K562 (cell line): ENCODE results near the gene PARD3. TPM values are rescaled to one million over a fixed set of nuclear protein-coding genes. Genes with fewer than 3 reads are reported as not detected.

Experiments used
- ATAC-seq: fragments of 200-7000 bp; cut with Tn5 transposase; 3 replicates; pipeline ENCODE4 v1.9.1; 2020; ENCODE audit warnings: moderate library complexity
- BruUV-seq: library from RNA; stranded (reverse); fragments of 400-500 nt; replicated peaks from 2 replicates; lab custom pipeline; 2021; lab: Mats Ljungman, UMichigan
- CTCF ChIA-PET: fragments of 300-600 bp; formaldehyde crosslinking; extraction: SDS; loops from one replicate; lab custom pipeline; 2021; ENCODE audit warnings: low intra/inter-chr PET ratio; lab: Yijun Ruan, JAX
- POLR2A ChIA-PET: fragments of 300-600, 350-650 bp; sonication (Branson Sonifier 250); formaldehyde crosslinking; extraction: SDS; loops from one replicate; lab custom pipeline; 2021; ENCODE audit warnings: antibody characterized with exemption, inconsistent platforms; lab: Yijun Ruan, JAX
- DNase-seq, 4 experiments: peaks; one replicate each; pipeline versions ENCODE4 v3.0.0 to v3.0.0-alpha.2; 2011 to 2018; ENCODE audit warnings: low spot score in 3 of 4, mixed read lengths in 3 of 4; ENCODE audit errors: extremely low read depth in 1 of 4
- FAIRE-seq: peaks from 2 replicates; lab custom pipeline; 2011; peaks lifted over from hg19 to GRCh38; lab: Jason Lieb, UNC
- H2AFZ ChIP-seq: 2 replicates; pipeline ENCODE4 v1.6.0; 2011; ENCODE audit warnings: low read depth, low read length, control low read depth, inconsistent platforms
- H3K27ac ChIP-seq: fragments of 200-600 bp; 3 replicates; pipeline ENCODE4 v1.8.0; 2011; ENCODE audit warnings: low read depth, mild to moderate bottlenecking, control low read depth, inconsistent platforms, low read length, moderate library complexity, mixed read lengths; ENCODE audit errors: extremely low read depth
- H3K27me3 ChIP-seq, 2 experiments: fragments of 300-600 bp in 1 of 2; 2 replicates in 1 of 2; 3 replicates in 1 of 2; pipeline versions ENCODE4 v1.6.0 to v1.8.0; 2011; ENCODE audit warnings: inconsistent platforms in 2 of 2, low read length in 2 of 2, mild to moderate bottlenecking in 1 of 2, mixed read lengths in 1 of 2, moderate library complexity in 1 of 2; ENCODE audit not compliant: control insufficient read depth in 2 of 2, insufficient read depth in 2 of 2
- H3K36me3 ChIP-seq: fragments of 300-600 bp; 3 replicates; pipeline ENCODE4 v1.8.0; 2011; ENCODE audit warnings: mild to moderate bottlenecking, low read length, inconsistent platforms; ENCODE audit not compliant: control insufficient read depth, insufficient read depth
- H3K4me1 ChIP-seq, 2 experiments: fragments of 200-600 bp in 1 of 2; replicated peaks in 1 of 2; 2 replicates in 1 of 2; 3 replicates in 1 of 2; pipeline versions ENCODE4 v1.5.1 to v1.8.0; 2011; ENCODE audit warnings: inconsistent platforms in 2 of 2, low read length in 2 of 2, mild to moderate bottlenecking in 1 of 2, mixed read lengths in 1 of 2, moderate library complexity in 1 of 2; ENCODE audit not compliant: control insufficient read depth in 2 of 2, insufficient read depth in 2 of 2
- H3K4me2 ChIP-seq: 2 replicates; pipeline ENCODE4 v1.6.1; 2011; ENCODE audit warnings: low read length, control low read depth, inconsistent platforms, mixed read lengths; ENCODE audit not compliant: insufficient read depth
- H3K4me3 ChIP-seq: fragments of 200-600 bp; sonication (generic), shearing (Covaris generic); 2 replicates; pipeline ENCODE4 v1.5.1; 2016; ENCODE audit warnings: control low read depth, inconsistent platforms
- H3K79me2 ChIP-seq: fragments of 200-600 bp; 3 replicates; pipeline ENCODE4 v1.8.0; 2011; ENCODE audit warnings: low read length, inconsistent platforms; ENCODE audit not compliant: control insufficient read depth, insufficient read depth
- H3K9ac ChIP-seq, 2 experiments: 2 replicates each; pipeline versions ENCODE4 v1.6.0 to v1.6.1; 2011; ENCODE audit warnings: low read depth in 2 of 2, low read length in 2 of 2, control low read depth in 1 of 2, inconsistent platforms in 1 of 2, mild to moderate bottlenecking in 1 of 2, mixed read lengths in 1 of 2; ENCODE audit not compliant: insufficient read depth in 1 of 2
- H3K9me1 ChIP-seq: one replicate; pipeline ENCODE4 v1.6.0; 2011; ENCODE audit warnings: inconsistent platforms, mild to moderate bottlenecking, low read length, moderate library complexity; ENCODE audit not compliant: control insufficient read depth, insufficient read depth
- H3K9me3 ChIP-seq: replicated peaks from 2 replicates; pipeline ENCODE4 v1.5.1; 2011; ENCODE audit warnings: low read depth, low read length, inconsistent platforms; ENCODE audit not compliant: control insufficient read depth, insufficient read depth
- H4K20me1 ChIP-seq: replicated peaks from 2 replicates; pipeline ENCODE4 v1.6.1; 2011; ENCODE audit warnings: low read length, inconsistent platforms, mixed read lengths; ENCODE audit not compliant: control insufficient read depth, insufficient read depth
- DDX20 ChIP-seq: fragments of 450-650 bp; IDR thresholded peaks from 2 replicates; pipeline ENCODE4 v1.6.1; 2016; ENCODE audit warnings: missing genetic modification characterization, low read depth, mild to moderate bottlenecking, missing compliant biosample characterization, moderate library complexity
- ELF2 ChIP-seq: fragments of 250-450 bp; sonication (Bioruptor Pico); IDR thresholded peaks from 2 replicates; pipeline ENCODE4 v1.5.0; 2021; ENCODE audit warnings: mild to moderate bottlenecking
- ETV5 ChIP-seq: sonication (generic); formaldehyde crosslinking; IDR thresholded peaks from 2 replicates; pipeline ENCODE4 v1.4.0; 2020; ENCODE audit warnings: low read depth, mild to moderate bottlenecking, missing genetic modification reagents
- JUNB ChIP-seq: fragments of 450-650 bp; formaldehyde crosslinking; conservative IDR thresholded peaks from 2 replicates; pipeline ENCODE4 v1.4.0; 2020; ENCODE audit warnings: mild to moderate bottlenecking
- L3MBTL2 ChIP-seq: fragments of 450-650 bp; IDR thresholded peaks from 2 replicates; pipeline ENCODE4 v1.6.1; 2016; ENCODE audit warnings: mild to moderate bottlenecking, moderate library complexity
- POLR2B ChIP-seq: fragments of 450-650 bp; IDR thresholded peaks from 2 replicates; pipeline ENCODE4 v1.6.1; 2018; ENCODE audit warnings: low read depth; ENCODE audit not compliant: partially characterized antibody
- PTTG1 ChIP-seq: fragments of 450-650 bp; IDR thresholded peaks from 2 replicates; pipeline ENCODE4 v1.6.1; 2016; ENCODE audit warnings: low read depth, mild to moderate bottlenecking, missing genetic modification characterization, missing compliant biosample characterization
- TFAM ChIP-seq: fragments of 250-450 bp; sonication (Bioruptor Pico); conservative IDR thresholded peaks from 2 replicates; pipeline ENCODE4 v1.5.0; 2021; ENCODE audit warnings: mild to moderate bottlenecking, moderate library complexity
- THAP7 ChIP-seq: fragments of 250-450 bp; sonication (Bioruptor Pico); IDR thresholded peaks from 2 replicates; pipeline ENCODE4 v1.5.0; 2021
- WGBS: fragments of 100-300 bp; shearing (Covaris generic); methylation state at CpG from one replicate; pipeline ENCODE4 v1.1.6; 2016; ENCODE audit warnings: low coverage, mixed read lengths; ENCODE audit not compliant: insufficient coverage; ENCODE audit errors: missing lambda C conversion rate; 5-methylcytosine and 5-hydroxymethylcytosine counted together
- in situ Hi-C: fragments of 300-500 bp; cut with MboI; formaldehyde crosslinking; loops from 4 replicates; pipeline ENCODE4 v1.15.0; 2018; ENCODE audit warnings: inconsistent platforms, mixed read lengths
- intact Hi-C: fragments of 100-400 bp; cut with micrococcal nuclease; formaldehyde crosslinking; loops from 2 replicates; pipeline ENCODE4 v1.14.2; 2022
- polyA plus RNA-seq, 8 experiments: library from polyadenylated mRNA; depleted of rRNA in 4 of 8; stranded (reverse) in 5 of 8; unstranded in 3 of 8; fragments of >200 nt; fragmentation: Nextera tagmentation in 2 of 8; fragmentation: Illumina TruSeq in 1 of 8; extraction: Ambion mirVana in 2 of 8; extraction: Trizol in 1 of 8; gene quantifications; 2 replicates each; pipeline versions ENCODE4 v1.2.1 to v1.2.3, GENCODE V29; 2011 to 2014; ENCODE audit warnings: inconsistent platforms in 1 of 8, missing spikeins in 1 of 8
- total RNA-seq, 7 experiments: library from RNA; depleted of rRNA in 6 of 7; stranded (reverse); fragments of >200 nt in 6 of 7; fragmentation: Illumina TruSeq in 2 of 7; extraction: Trizol in 2 of 7; gene quantifications; 2 replicates each; pipeline versions ENCODE4 v1.2.1 to v1.2.3, GENCODE V29; 2011 to 2021; ENCODE audit warnings: low replicate concordance in 1 of 7
- TF ChIP-seq, protein P1 (sequence below): sonication (generic); formaldehyde crosslinking; IDR thresholded peaks from 2 replicates; pipeline ENCODE4 v1.8.0; 2022; ENCODE audit warnings: missing genetic modification reagents, mild to moderate bottlenecking, borderline replicate concordance

PARD3 gene
- total and polyA plus RNA-seq, 9 of the 15 experiments (the other 6 are each of a cell fraction or from before 2014, with no cell fraction given) = 2.7 to 11.7 (median 7.7) TPM

DNA sequence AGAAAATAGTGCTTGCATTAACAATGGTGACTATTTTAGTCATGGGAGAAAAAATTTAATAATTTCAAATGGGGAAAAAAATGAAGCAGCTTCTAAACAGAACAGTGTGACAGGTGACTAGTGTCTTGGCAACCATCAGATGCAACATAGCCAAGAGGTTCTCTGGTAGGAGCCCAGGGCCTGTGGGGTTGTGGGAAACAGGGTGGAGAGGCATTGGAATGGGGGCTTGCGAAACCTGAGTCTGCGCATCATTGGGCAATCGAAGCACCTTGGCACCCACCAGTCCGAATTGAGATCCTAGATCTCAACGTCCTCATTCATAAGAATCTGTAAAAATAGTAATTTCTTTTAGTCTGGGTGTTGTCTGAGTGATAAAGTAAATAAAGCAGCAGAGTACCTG lies 19.2 kb upstream of the PARD3 start:
- Histone ChIP-seq H3K36me3 (no peaks in the 10 kb centered on the region), H2AFZ (no peak overlapping the region), H3K27ac (no peak overlapping the region), H3K4me1 (no peaks in the 10 kb centered on the region), H3K9me1 (no peaks in the 10 kb centered on the region), H3K27me3 (peaks cover 0 to 14% of the 10 kb centered on the region in 2 experiments; a peak in 2 of 5 replicates), H3K79me2 (no peaks in the 10 kb centered on the region), H3K4me3 (no peak overlapping the region), H3K4me2 (no peak overlapping the region), H3K9me3 (no peaks in the 10 kb centered on the region), H4K20me1 (no peaks in the 10 kb centered on the region), H3K9ac (no peak overlapping the region)
- POLR2A ChIA-PET = no interaction called here
- no TSS peak for BruUV-seq
- CTCF ChIA-PET = no interaction called here
- intact Hi-C loops (no loop called here), in situ Hi-C loops (no loop called here)
- ATAC-seq (no peak), FAIRE-seq (no peak), DNase-seq (no peak)
- TF ChIP-seq JUNB (CRISPR knock-in tag) (no peak), ETV5 (CRISPR knock-in tag) (no peak), THAP7 (CRISPR knock-in tag) (no peak), DDX20 (tag) (no peak), ELF2 (CRISPR knock-in tag) (no peak), PTTG1 (tag) (no peak), TFAM (CRISPR knock-in tag) (no peak), POLR2B (no peak), L3MBTL2 (no peak)
- TF ChIP-seq, protein P1, sequence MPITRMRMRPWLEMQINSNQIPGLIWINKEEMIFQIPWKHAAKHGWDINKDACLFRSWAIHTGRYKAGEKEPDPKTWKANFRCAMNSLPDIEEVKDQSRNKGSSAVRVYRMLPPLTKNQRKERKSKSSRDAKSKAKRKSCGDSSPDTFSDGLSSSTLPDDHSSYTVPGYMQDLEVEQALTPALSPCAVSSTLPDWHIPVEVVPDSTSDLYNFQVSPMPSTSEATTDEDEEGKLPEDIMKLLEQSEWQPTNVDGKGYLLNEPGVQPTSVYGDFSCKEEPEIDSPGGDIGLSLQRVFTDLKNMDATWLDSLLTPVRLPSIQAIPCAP (CRISPR knock-in tag) = no peak
- WGBS = 9% methylated on average over 5 of the region's 5 CpGs
